Hepatocyte (in vitro differentiated cells): ENCODE results near the gene RPP30. TPM values are rescaled to one million over a fixed set of nuclear protein-coding genes. Genes with fewer than 3 reads are reported as not detected.
A peak's percentile ranks its signal among the peaks of the same experiment; 100 is the strongest.

Experiments
- DNase-seq: peaks from one replicate; pipeline ENCODE4 v3.0.0-alpha.2; 2016; ENCODE audit warnings: low spot score
- H2AFZ ChIP-seq: fragments of 200-600 bp; sonication (generic); 2 replicates; pipeline ENCODE4 v1.6.0; 2016; ENCODE audit warnings: antibody characterized with exemption, mild to moderate bottlenecking
- H3K27ac ChIP-seq: fragments of 200-600 bp; sonication (generic); 2 replicates; pipeline ENCODE4 v1.5.1; 2016; ENCODE audit warnings: mild to moderate bottlenecking
- H3K27me3 ChIP-seq: fragments of 200-600 bp; sonication (generic); 2 replicates; pipeline ENCODE4 v1.6.1; 2016
- H3K36me3 ChIP-seq: fragments of 200-600 bp; sonication (generic); replicated peaks from 2 replicates; pipeline ENCODE4 v1.5.1; 2016; ENCODE audit warnings: low read depth; ENCODE audit not compliant: insufficient read depth
- H3K4me1 ChIP-seq: fragments of 200-600 bp; sonication (generic); 2 replicates; pipeline ENCODE4 v1.5.1; 2016; ENCODE audit warnings: mild to moderate bottlenecking, moderate library complexity; ENCODE audit not compliant: insufficient read depth
- H3K4me2 ChIP-seq: fragments of 200-600 bp; sonication (generic); 2 replicates; pipeline ENCODE4 v1.6.0; 2016
- H3K4me3 ChIP-seq: fragments of 200-600 bp; sonication (generic); 2 replicates; pipeline ENCODE4 v1.5.1; 2016; ENCODE audit warnings: mild to moderate bottlenecking
- H3K79me2 ChIP-seq: fragments of 200-600 bp; sonication (generic); 2 replicates; pipeline ENCODE4 v1.6.0; 2017; ENCODE audit warnings: mild to moderate bottlenecking
- H3K9me2 ChIP-seq: fragments of 200-600 bp; sonication (generic); replicated peaks from 2 replicates; pipeline ENCODE4 v1.6.0; 2017; ENCODE audit warnings: mild to moderate bottlenecking; ENCODE audit not compliant: insufficient read depth
- H3K9me3 ChIP-seq: fragments of 200-600 bp; sonication (generic); 2 replicates; pipeline ENCODE4 v1.5.1; 2016; ENCODE audit warnings: low read depth, mild to moderate bottlenecking
- H4K20me1 ChIP-seq: fragments of 200-600 bp; sonication (generic); 2 replicates; pipeline ENCODE4 v1.6.0; 2016; ENCODE audit warnings: mild to moderate bottlenecking; ENCODE audit not compliant: insufficient read depth, poor library complexity, severe bottlenecking
- EZH2 ChIP-seq: fragments of 200-600 bp; sonication (generic); IDR thresholded peaks from 2 replicates; pipeline ENCODE4 v1.6.1; 2016; ENCODE audit warnings: antibody characterized with exemption, mild to moderate bottlenecking, borderline replicate concordance
- EZH2phosphoT487 ChIP-seq: fragments of 200-600 bp; sonication (generic); IDR thresholded peaks from one replicate; pipeline ENCODE4 v1.6.1; 2018; ENCODE audit warnings: antibody characterized with exemption, mild to moderate bottlenecking, low read depth, moderate library complexity; ENCODE audit not compliant: unreplicated experiment, severe bottlenecking
- WGBS: methylation state at CpG from one replicate; pipeline ENCODE4 v1.1.6; 2016; ENCODE audit warnings: low lambda C conversion rate; ENCODE audit errors: missing lambda C conversion rate; 5-methylcytosine and 5-hydroxymethylcytosine counted together
- polyA plus RNA-seq: library from polyadenylated mRNA; unstranded; fragments of >200 nt; fragmentation: Nextera tagmentation; extraction: Ambion mirVana; gene quantifications from 2 replicates; pipeline ENCODE4 v1.2.1, GENCODE V29; 2016
- total RNA-seq: library from RNA; depleted of rRNA; stranded (reverse); fragments of >200 nt; gene quantifications from 2 replicates; pipeline ENCODE4 v1.2.3, GENCODE V29; 2014
- TF ChIP-seq, protein P1 (sequence below): fragments of 200-600 bp; sonication (generic); IDR thresholded peaks from 2 replicates; pipeline ENCODE4 v1.5.1; 2016; ENCODE audit warnings: antibody characterized with exemption, mild to moderate bottlenecking; ENCODE audit not compliant: poor library complexity

Gene RPP30
- total and polyA plus RNA-seq, 2 experiments from 2014 or later: 33.1 to 38.6 TPM

- H3K4me1 ChIP-seq: peaks cover 30% of the 10 kb centered on the region
- no peak overlapping the region for H3K27ac ChIP-seq
- H4K20me1 ChIP-seq: no peaks in the 10 kb centered on the region
- no peaks in the 10 kb centered on the region for H3K9me3 ChIP-seq
- WGBS: 76% methylated on average over 2 of the region's 2 CpGs
- no peak for DNase-seq
- TF ChIP-seq, protein P1, sequence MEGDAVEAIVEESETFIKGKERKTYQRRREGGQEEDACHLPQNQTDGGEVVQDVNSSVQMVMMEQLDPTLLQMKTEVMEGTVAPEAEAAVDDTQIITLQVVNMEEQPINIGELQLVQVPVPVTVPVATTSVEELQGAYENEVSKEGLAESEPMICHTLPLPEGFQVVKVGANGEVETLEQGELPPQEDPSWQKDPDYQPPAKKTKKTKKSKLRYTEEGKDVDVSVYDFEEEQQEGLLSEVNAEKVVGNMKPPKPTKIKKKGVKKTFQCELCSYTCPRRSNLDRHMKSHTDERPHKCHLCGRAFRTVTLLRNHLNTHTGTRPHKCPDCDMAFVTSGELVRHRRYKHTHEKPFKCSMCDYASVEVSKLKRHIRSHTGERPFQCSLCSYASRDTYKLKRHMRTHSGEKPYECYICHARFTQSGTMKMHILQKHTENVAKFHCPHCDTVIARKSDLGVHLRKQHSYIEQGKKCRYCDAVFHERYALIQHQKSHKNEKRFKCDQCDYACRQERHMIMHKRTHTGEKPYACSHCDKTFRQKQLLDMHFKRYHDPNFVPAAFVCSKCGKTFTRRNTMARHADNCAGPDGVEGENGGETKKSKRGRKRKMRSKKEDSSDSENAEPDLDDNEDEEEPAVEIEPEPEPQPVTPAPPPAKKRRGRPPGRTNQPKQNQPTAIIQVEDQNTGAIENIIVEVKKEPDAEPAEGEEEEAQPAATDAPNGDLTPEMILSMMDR: no peak
- TF ChIP-seq EZH2phosphoT487 (no peak), EZH2 (no peak)
- no peaks in the 10 kb centered on the region for H3K79me2 ChIP-seq
- no peak overlapping the region for H2AFZ ChIP-seq
- H3K9me2 ChIP-seq: no peaks in the 10 kb centered on the region
- no peak overlapping the region for H3K4me2 ChIP-seq
- H3K27me3 ChIP-seq: no peaks in the 10 kb centered on the region
- H3K4me3 ChIP-seq: no peak overlapping the region
- H3K36me3 ChIP-seq: no peaks in the 10 kb centered on the region
Measured at GRCh38 chr10:90927293-90927692, 55.5 kb downstream of the RPP30 start.

- 72% methylated on average over 5 of the region's 5 CpGs for WGBS
- DNase-seq: no peak
- Histone ChIP-seq H3K4me2 (no peak overlapping the region), H3K36me3 (no peaks in the 10 kb centered on the region), H3K9me3 (no peaks in the 10 kb centered on the region), H3K4me1 (peaks cover 30% of the 10 kb centered on the region), H3K9me2 (no peaks in the 10 kb centered on the region), H3K4me3 (no peak overlapping the region), H3K27ac (peak overlapping the region; percentile 90), H3K27me3 (no peaks in the 10 kb centered on the region), H3K79me2 (no peaks in the 10 kb centered on the region), H4K20me1 (no peaks in the 10 kb centered on the region), H2AFZ (no peak overlapping the region)
- TF ChIP-seq EZH2 (no peak), EZH2phosphoT487 (no peak)
- TF ChIP-seq, protein P1: no peak
Measured at GRCh38 chr10:90929179-90929578, 57.4 kb downstream of the RPP30 start.

GRCh38 chr10:90930070-90930837, 58.5 kb downstream of the RPP30 start:
- peak; percentile 57 for DNase-seq
- Histone ChIP-seq H3K9me3 (no peaks in the 10 kb centered on the region), H3K4me1 (peaks cover 30% of the 10 kb centered on the region), H3K27ac (peak overlapping the region; percentile 90), H3K9me2 (no peaks in the 10 kb centered on the region), H3K79me2 (no peaks in the 10 kb centered on the region), H2AFZ (no peak overlapping the region), H4K20me1 (no peaks in the 10 kb centered on the region), H3K36me3 (no peaks in the 10 kb centered on the region), H3K4me2 (peak overlapping the region; percentile 30), H3K4me3 (no peak overlapping the region), H3K27me3 (no peaks in the 10 kb centered on the region)
- no peak for TF ChIP-seq EZH2phosphoT487
- TF ChIP-seq, protein P1: no peak
- no peak for TF ChIP-seq EZH2
- 11% methylated on average over 5 of the region's 5 CpGs for WGBS
